Measurements from ENCODE around the gene AXIN1. TPM values are rescaled to one million over a fixed set of nuclear protein-coding genes. Genes with fewer than 3 reads are reported as not detected.

Gene AXIN1
- total and polyA plus RNA-seq, 9 of the 15 experiments (the other 6 are each of a cell fraction or from before 2014, with no cell fraction given) = 0.42 to 58.0 (median 25.9) TPM

GRCh38 chr16:324451-325334 lies 27.8 kb downstream of the AXIN1 start (continued):
- TF ChIP-seq CBX3 (IDR thresholded peaks at IDR 0.05; ENCODE audit: borderline replicate concordance in 1 of 2, low read length in 2 of 2) (peak in 1 of 2 experiments; percentile 76; a peak in 1 of 3 replicates), RBBP5 (IDR thresholded peaks at IDR 0.05; ENCODE audit: borderline replicate concordance, insufficient read depth, low read length, poor library complexity, severe bottlenecking) (peak; percentile 71), USF2 (CRISPR knock-in tag; IDR thresholded peaks at IDR 0.05) (peak; percentile 78), BHLHE40 (IDR thresholded peaks at IDR 0.05; ENCODE audit: low read length) (peak; percentile 96), CBFA2T2 (conservative IDR thresholded peaks at IDR 0.05) (peak; percentile 95), SMAD4 (CRISPR knock-in tag; conservative IDR thresholded peaks at IDR 0.05) (peak; percentile 87), DACH1 (IDR thresholded peaks at IDR 0.05; ENCODE audit: partially characterized antibody) (peak; percentile 47), ZEB2 (IDR thresholded peaks at IDR 0.05) (peak; percentile 89), ZMIZ1 (IDR thresholded peaks at IDR 0.05; ENCODE audit: low read depth in 2 of 2, low read length in 2 of 2) (peak in 1 of 2 experiments; percentile 65; a peak in 1 of 4 replicates), ZBTB17 (CRISPR knock-in tag; IDR thresholded peaks at IDR 0.05) (no peak), GABPB1 (CRISPR knock-in tag; IDR thresholded peaks at IDR 0.05) (peak; percentile 20; the same call in 1 of the 2 replicates), JUN (IDR thresholded peaks at IDR 0.05; ENCODE audit: borderline replicate concordance, low read depth, low read length) (peak; percentile 33; the same call in 1 of the 2 replicates), JUN (CRISPR knock-in tag; IDR thresholded peaks at IDR 0.05; ENCODE audit: borderline replicate concordance) (no peak)
- TF ChIP-seq, protein P1, sequence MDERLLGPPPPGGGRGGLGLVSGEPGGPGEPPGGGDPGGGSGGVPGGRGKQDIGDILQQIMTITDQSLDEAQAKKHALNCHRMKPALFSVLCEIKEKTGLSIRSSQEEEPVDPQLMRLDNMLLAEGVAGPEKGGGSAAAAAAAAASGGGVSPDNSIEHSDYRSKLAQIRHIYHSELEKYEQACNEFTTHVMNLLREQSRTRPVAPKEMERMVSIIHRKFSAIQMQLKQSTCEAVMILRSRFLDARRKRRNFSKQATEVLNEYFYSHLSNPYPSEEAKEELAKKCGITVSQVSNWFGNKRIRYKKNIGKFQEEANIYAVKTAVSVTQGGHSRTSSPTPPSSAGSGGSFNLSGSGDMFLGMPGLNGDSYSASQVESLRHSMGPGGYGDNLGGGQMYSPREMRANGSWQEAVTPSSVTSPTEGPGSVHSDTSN (CRISPR knock-in tag; IDR thresholded peaks at IDR 0.05; ENCODE audit: low read depth) = no peak
- TF ChIP-seq, protein P1 (tag; conservative IDR thresholded peaks at IDR 0.05; ENCODE audit: low read depth) = peak; percentile 70

All from K562 (cell line).